Uterus (tissue), 2 donors: ENCODE measurements around the gene CACNA2D4.

Source experiments
- CTCF ChIP-seq, 4 experiments: fragments of 200-600 bp in 2 of 4; fragments of 450-650 bp in 2 of 4; sonication (generic) in 2 of 4; IDR thresholded peaks; one replicate each; pipeline ENCODE4 v1.5.1; 2016 to 2019; ENCODE audit warnings: antibody characterized with exemption in 4 of 4, mild to moderate bottlenecking in 2 of 4, moderate library complexity in 1 of 4
- POLR2A ChIP-seq, 2 donors: fragments of 450-650 bp; IDR thresholded peaks; one replicate each; pipeline ENCODE4 v1.6.1; 2016; ENCODE audit warnings: antibody characterized with exemption in 2 of 2, mild to moderate bottlenecking in 1 of 2, moderate library complexity in 1 of 2

DNA sequence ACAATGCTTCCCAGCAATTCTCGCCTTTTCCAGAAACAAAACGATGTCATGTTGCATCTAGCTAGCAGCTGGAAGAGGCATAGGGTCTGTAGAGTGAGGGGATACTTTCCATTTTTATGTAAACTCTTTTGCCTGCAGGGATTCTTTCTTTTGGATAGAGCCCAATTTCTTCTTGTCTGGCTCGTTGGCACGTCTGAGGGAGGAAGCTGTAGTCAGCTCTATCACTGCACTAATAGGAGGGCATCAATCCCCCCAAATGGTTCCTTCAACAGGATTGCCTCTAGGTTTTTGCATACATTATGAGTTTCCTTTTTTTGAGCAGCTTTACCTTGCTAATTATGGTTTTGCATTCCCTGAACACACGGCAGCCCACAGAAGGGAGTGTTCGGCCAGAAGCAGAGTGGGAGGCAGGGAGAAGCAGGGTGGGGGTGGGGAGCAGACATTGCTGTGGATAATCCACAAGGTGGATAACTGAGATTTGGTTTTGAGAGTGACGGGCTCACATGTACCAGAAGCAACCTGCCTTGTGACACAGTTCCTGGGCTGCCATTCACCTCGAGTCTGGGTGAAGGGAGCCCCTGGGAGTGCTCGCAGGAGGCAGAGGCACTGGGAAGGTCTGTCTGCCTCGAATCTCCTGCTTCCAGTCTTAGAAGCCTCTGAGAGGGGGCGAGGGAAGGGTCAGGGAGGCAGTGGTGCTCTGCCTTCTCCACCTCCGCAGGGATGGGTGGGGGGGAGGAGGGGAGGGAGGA lies 73.6 kb downstream of the CACNA2D4 start:
- no peak for TF ChIP-seq CTCF (IDR thresholded peaks at IDR 0.05)
- TF ChIP-seq POLR2A (IDR thresholded peaks at IDR 0.05) = no peak
